GM18861 (cell line): ENCODE measurements around the gene ATP6V1C2.

Experiments used
- ATAC-seq: cut with Tn5 transposase; IDR thresholded peaks from one replicate; pipeline ENCODE4 v1.9.1; 2021; ENCODE audit not compliant: unreplicated experiment

Gene ATP6V1C2

DNA sequence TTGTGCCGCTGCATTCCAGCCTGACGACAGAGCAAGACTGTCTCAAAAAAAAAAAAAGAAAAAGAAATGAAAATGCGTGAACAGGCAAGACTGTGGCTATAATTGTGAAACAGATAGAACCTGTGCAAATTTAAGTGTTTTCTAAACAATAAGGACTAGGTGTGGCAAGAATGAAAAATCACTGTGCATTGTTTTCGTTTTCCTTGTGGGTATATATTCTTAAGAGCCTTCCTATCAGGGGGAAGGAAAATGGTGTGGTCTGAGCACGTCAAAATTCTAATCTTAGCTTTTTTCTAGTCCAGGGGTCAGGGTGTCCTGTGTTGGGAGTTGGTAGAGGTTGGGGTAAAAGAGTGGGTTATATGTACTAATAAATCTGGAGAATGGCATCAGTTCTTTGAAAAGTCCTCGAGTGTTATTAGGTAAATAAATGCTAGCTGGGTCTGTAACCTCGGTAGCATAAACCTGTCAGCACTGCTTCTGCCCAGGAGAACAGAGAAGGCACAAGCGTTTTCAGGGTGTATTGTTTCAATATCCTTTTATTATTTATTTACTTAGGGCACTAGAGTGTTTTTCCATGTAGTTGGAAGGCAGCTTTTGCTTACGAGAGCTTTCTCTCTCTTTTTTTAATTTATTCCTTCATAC, 11.6 kb downstream of the ATP6V1C2 start:
- no peak for ATAC-seq

- no peak for ATAC-seq
Measured at GRCh38 chr2:10733566-10733925, 12.1 kb downstream of the ATP6V1C2 start.

- no peak for ATAC-seq
Measured at GRCh38 chr2:10733980-10734379, 12.6 kb downstream of the ATP6V1C2 start.

GRCh38 chr2:10738192-10738591, 16.8 kb downstream of the ATP6V1C2 start:
- no peak for ATAC-seq

DNA sequence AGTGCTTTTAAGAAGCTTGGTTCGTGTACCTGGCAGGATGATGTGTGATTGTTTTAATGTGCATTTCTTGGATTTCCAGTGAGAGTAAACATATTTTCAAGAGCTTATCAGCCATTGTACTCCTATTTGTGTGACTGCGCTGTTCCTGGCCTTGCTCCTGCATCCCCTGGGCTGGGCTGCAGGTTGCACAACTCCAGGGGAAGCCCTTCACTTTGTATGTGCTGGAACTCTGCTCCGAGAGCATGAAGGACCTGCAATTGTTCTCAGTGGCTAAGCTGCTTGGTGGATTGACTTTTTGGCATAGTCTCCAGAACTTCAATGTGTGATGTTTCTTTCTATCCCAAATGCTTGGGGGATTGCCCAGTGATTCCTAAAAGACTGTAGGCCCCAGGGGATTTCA, 18.8 kb downstream of the ATP6V1C2 start:
- no peak for ATAC-seq

DNA sequence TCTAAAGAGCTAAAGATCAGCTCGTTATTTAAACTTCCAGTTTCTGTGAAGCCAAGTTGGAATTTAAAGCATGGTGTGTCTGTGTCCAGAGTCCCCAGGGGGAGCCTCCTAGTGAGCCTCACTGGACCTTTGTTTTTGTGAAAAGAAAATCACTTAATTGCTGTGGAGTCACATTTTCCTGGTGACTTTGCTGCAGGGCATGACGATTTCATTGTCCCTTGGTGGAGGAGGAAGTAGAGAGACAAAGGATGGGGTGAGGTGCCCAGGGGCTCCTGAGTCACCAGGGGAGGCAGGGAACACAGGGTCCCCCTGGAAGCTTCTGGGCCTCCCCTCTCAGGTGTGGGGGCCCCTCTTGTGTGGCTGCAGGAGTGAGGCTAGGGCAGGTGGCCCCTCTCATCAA, 19.7 kb downstream of the ATP6V1C2 start:
- ATAC-seq = no peak

GRCh38 chr2:10742666-10743065, 21.2 kb downstream of the ATP6V1C2 start:
- no peak for ATAC-seq

DNA sequence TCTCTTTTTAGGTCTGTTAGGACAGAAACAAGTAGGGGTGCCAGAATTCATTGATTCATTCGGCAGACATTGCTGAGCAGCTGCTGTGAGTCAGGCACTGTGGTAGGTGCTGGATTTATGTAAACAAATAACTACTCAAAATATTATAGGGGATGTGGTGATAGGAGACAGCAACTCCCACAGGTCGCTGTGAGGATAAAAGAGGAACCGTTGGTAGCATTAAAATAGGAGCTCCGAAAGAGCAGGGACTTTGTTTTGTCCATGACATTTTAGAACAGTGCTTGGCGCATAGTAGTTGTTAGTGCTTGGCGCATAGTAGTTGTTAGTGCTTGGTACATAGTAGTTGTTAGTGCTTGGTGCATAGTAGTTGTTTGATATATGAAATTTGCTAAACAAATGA, 29.2 kb downstream of the ATP6V1C2 start:
- ATAC-seq = no peak

DNA sequence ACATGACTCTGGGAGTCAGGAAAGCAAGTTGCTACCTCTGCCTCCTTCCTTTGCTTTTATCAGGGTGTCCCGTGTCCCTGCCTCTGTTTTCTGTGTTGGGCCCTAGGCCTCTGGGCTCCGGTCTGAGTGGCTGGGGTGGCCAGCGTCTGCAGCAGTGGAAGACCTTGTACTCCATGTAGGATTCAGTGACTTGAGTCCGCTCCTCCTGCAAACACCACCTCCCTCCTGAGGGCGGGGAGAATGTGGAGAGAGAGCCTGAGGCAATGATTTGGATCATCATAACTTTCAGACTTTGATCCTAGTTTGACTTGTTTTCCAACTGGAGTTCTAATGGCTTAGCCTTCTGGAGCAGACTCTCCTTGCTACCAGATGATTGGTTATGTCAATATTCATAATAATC, 30.8 kb downstream of the ATP6V1C2 start:
- no peak for ATAC-seq

DNA sequence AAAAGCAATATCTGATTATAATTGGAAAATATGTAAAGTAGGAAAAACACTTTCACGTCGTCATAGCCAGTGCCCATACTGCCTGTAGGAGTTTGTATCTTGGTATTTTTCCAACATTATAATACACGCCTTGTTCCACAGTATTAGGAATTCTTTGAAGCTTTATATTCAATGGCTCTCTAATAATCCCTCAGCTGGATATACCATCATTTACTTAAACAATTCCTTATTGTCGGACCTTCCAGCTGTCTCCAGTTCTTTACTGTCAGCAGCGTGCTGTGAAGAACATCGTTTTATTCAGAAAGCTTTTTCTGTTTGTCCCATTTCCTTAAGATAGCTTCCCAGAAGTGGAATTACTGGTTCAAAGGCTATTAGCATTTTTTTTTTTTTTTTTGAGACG, 31.7 kb downstream of the ATP6V1C2 start:
- no peak for ATAC-seq

DNA sequence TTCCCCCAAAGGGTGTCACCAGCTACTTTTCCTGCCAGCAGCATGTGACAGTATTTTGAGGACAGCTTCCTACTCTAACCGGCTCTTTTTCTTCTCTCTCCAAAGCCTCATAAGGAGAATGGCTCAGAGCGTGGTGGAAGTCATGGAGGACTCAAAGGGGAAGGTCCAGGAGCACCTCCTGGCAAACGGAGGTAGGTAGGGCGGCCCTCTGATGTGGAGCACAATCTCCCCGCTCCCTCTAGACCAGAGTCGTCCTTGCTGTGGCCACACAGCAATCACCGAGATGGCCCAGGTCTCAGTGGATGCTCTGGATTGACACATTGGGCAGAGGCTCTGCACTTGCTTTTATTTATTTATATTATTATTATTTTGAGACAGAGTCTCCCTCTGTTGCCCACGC, 32.4 kb downstream of the ATP6V1C2 start:
- no peak for ATAC-seq

- ATAC-seq = no peak
Measured at GRCh38 chr2:10755621-10756020, 34.2 kb downstream of the ATP6V1C2 start.

- no peak for ATAC-seq
Measured at GRCh38 chr2:10757814-10758286, 36.4 kb downstream of the ATP6V1C2 start.

- ATAC-seq = no peak
Measured at GRCh38 chr2:10759151-10759714, 37.8 kb downstream of the ATP6V1C2 start.

DNA sequence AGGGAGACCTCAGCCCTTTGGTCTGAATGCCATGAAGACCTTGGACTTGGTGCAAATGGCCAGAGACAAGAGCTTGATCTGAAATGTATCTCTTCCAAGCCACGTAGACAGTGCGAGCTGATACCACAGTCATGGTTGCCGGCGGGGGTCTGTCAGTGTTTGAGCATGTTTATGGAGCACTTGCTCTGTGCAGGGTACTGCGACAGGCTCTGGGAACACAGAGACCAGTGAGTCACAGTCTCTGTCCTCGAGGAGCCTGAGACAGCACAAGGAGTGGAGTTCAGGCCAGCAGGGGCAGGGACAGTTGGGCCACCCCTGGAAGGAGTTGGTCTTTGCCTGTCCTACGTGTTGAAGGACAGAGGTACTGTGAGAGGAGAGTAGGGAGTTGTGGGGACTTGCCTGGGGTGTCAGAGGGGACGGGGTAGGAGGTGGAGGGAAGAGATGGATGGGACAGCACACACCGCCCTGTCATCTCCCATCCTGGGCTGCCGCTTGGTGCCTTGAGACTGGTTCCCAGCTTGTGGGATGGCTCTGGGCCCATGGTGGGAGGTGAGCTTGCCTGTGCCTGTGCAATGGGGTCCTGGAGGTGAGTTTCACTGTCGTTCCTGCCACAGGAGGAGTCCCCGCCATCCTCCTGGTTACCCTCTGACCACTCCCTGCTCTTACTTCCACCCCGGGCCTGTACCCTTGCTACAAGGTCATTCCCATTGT, 39.5 kb downstream of the ATP6V1C2 start:
- no peak for ATAC-seq

- ATAC-seq = no peak
Measured at GRCh38 chr2:10761591-10761990, 40.2 kb downstream of the ATP6V1C2 start.

DNA sequence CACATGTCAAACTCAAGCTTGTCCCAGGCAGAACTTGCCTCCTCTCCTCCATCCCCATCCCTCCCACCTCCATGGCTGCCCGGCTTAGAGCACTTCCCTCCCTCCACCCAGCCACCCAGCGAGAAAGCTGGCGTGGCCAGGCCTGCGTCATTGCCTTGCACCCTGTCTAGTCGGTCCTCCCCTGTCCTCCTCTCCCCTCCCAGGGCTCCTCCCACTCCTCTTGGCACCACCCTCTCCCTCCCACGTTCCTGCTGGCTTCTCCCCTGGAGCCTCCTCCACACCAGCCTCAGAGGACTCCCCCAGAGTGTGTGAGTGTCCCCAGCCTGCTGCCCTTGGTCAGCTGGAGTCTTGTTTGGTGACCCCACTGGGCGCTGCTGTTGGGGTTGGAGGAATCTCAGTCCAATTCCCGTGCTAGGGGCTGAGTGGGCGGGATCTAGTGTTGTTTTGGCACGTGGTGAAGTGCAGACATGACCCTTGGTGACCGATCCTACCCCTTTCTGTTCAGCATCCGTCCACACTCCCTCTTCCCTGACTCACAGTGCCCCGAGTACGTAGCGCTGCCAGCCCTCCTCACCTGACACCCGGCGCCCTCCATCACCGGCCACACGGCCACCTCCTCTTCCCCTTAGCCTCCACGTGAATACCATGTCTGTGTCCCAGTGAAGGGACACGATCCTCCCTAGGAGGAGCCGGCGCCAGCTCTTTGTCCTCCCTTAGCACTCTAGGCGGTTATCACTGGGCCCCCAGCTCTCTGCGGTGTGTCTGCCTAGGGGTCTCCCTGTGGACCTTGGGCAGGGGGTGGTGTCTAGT, 41.4 kb downstream of the ATP6V1C2 start:
- no peak for ATAC-seq

- ATAC-seq = no peak
Measured at GRCh38 chr2:10763461-10763800, 42.0 kb downstream of the ATP6V1C2 start.

GRCh38 chr2:10764096-10764785, 42.8 kb downstream of the ATP6V1C2 start:
- ATAC-seq = no peak

- no peak for ATAC-seq
Measured at GRCh38 chr2:10764896-10765295, 43.5 kb downstream of the ATP6V1C2 start.

DNA sequence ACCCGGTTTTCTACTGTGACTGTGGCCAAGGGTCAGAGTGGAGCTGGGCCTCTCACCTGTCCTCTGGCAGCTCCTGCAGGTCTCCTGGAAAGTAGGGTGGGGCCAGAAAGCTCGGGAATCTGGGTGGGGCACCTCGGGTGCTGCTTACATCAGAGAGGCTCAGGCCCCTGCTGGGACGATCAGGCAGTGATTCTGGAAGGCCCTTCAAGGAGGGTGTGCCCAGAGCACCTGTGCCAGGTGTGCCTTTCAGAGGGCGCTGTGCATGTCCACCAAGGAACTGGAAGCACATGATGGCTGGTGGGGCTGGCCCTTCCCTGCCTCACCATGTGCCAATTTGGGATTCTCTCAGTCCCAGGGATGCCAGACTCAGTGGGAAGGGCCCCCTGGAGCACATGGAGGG, 44.0 kb downstream of the ATP6V1C2 start:
- ATAC-seq = no peak
